NCI-H460 (cell line): ENCODE measurements around the gene TRIP13. TPM values are rescaled to one million over a fixed set of nuclear protein-coding genes. Genes with fewer than 3 reads are reported as not detected.
"Not testable (repeated sequence)": the region's sequence is repeated elsewhere in the genome, so short reads cannot be mapped to it uniquely, and the experiment has no call there.

Experiments
- DNase-seq: peaks from one replicate; pipeline ENCODE4 v3.0.0-alpha.2; 2016; ENCODE audit warnings: low read depth; ENCODE audit errors: extremely low read depth
- total RNA-seq: library from RNA; depleted of rRNA; stranded (reverse); fragments of >200 nt; shearing (Covaris generic); gene quantifications from 2 replicates; pipeline ENCODE4 v1.2.3, GENCODE V29; 2014

TRIP13 gene
- total RNA-seq, 1 experiment from 2014 or later = 35.1 TPM

DNA sequence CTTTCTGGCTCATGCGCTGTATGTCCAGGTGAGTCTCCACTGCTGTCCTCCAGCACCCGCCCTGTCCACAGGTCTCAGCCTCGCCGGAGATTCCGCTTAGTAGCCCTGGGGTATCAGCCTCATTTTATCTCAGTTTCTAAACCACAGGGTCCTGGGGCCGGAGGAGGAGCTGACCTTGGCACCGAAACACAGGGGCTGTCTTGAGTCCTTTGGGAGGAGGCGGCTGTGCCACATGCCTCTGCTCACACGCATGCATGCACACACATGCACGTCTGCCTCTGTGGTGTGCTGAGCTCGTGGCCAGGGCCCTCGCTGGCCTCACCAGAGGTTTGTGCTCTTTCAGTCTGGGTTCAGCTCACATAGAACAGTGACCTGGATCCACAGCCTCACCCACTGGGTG is 23.3 kb downstream of the TRIP13 start:
- DNase-seq = no peak

DNA sequence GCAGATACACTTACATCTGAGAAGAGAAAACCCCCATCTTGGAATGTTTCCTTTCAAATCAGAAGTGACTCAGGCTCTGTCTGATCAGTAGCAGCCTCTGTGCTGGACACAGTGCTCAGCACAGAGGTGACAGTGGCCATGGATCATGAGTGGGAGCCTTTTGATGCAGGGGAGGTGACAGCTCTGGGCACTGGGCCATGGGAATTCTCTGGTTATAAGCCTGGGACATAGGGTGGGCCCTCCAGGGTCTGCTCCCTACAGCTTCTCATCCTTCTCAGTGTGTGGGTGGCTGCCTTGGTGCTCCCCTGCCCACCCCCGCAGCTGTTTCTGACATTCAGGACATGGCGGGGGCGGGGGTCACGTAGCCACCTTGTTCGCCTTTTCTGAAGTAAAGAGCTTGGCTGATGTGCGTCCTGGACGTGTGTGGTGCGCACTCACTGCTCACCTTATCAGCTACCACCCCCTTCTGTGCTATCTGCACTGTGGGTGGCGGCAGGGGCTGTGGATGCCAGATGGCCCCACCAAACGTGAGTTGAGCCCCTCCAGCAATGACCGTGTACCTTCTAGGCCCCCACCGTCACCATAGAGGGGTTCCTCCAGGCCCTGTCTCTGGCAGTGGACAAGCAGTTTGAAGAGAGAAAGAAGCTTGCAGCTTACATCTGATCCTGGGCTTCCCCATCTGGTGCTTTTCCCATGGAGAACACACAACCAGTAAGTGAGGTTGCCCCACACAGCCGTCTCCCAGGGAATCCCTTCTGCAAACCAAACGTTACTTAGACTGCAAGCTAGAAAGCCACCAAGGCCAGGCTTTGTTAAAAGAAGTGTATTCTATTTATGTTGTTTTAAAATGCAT is 24.0 kb downstream of the TRIP13 start:
- no peak for DNase-seq

DNA sequence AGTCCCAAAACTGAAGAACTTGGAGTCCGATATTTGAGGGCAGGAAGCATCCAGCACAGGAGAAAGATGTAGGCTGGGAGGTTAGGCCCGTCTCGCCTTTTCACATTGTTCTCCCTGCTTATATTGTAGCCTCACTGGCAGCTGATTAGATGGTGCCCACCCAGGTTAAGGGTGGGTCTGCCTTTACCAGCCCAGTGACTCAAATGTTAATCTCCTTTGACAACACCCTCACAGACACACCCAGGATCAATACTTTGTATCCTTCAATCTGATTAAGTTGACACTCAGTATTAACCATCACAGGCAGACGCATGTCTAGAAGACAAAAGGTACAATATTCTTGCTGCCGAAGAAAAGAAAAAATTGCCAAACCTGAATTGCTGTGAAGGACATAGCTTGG is 26.0 kb downstream of the TRIP13 start:
- not testable (repeated sequence) for DNase-seq

DNA sequence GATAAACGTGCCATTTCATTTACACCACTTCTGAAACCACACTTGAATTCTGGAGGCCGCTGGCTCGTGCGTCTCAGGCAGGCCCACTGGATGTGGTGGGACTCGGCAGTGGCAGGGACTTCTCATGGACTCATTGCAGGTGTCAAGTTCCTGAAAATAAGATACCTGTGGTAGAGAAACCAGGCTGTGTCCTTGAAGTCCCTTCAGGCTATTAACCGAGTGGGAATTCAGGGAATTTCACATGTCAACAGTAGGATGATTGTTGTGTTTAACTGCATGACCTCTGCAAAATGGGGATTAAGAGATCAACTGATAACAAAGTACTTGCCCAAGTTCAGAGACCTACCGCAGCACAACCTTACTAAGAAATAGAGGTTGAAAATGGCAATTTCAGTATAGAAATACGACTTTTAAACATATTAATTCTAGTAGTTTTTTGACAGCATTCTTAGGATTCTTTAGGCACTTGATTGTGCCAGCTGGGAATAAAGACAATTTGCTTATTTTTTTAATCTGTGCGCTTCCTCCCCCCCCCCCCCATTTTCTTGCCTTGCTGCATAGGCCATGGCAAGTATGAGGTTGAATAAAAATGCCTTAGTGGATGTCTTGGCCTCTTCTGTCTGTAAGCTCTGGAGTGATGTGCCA is 26.8 kb downstream of the TRIP13 start:
- peak; percentile 49 for DNase-seq

DNA sequence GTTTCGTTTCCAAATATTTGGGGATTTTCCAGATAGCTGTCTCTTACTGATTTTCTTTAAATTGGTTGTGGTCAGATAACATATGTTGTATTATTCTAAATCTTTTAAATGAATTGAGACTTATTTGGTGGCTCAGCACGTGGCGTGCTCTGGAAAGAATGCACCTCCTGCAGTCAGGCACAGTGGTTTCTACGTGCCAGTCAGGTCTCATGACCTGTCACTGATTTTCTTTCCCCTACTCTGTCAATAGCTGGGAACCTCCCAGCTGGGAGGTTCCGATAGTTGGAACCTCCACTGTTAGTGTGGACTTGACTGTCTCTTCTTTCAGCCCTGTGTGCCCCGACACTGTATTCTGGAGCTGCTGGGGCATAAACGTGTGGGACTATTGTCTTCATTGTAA is 27.6 kb downstream of the TRIP13 start:
- no peak for DNase-seq

DNA sequence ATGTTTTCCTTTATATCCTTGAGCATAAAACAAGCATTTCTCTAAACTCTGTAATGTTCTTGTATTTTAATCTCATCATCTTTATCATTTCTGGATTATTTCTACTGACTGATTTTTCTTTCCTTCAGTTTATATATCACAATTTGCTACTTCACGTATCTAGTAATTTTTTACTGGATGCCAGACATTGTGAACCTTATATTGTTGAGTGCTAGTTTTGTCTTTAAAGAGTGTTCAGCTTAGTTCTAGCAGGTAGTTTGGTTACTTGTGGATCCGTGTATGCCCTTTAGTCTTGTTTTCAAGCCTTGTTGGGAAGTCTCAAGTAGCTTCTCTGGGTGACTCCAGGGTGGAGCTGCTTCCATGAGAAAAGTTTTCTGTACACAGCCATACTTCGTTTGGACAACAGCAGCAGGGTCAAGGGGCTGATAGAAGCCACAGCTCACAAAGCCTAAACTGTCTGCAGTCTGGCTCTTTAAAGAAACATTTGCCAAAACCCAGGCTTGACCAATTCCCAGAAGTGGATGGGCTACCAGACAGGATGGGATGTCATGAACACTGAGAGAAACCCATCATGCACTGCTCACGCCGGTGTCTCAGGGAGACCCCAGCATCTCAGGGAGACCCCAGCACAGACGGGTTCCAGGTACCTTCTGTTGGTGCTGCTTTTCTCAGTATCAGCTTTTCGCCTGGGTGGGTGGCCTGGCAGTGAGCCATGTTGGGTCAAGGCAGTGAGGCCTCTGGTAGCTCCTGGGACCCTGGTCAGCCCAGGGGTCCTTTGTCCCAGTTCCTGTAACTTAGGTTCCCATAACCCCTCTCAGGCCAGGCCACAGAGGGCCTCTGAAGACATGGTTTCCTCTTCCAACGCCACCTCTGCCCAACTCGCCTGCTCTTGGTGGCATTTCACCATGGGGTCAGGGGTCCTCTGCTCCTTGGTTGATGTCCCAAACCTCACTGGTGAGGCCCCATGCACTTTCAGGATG is 29.1 kb downstream of the TRIP13 start:
- no peak for DNase-seq

DNA sequence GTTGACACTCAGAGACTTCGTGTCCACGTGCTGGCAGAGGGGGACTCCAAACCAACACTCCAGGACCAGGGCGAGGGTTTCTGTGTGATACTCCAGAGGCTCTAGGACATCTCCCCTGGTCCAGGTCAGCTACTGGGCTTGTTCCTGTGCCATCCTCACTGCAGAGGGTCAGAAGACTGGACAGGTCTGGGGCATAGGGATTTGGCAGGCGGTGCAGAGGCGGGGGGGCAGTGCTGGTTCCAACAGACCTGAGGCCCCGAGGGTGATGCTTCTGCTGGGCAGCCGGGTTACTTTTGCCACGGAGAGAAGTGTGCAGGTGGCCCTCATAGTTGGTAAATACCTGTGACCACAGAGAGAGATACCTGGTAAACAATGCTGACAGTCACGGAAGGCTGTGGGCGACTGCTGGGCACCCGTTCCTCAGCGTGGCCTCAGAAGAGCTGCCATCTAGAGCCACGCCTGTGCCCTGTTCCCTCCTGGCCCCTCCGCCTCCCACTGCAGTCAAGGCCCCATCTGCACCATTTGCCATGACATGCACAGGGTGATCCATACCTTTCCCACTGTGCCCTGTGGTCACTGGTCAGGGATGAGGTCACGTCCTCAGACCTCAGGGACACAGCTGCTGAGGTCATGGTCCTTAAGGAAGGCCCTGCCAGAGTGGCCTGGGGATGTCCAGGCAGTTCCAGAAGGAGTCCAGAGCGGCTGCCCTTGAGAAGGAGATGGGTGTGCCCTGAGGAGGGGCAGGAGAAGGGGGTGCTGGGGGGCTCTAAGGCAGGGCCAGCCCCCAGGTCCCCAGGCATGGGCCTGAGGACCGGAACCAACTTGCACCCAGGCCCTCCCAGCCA is 30.0 kb downstream of the TRIP13 start:
- no peak for DNase-seq

DNA sequence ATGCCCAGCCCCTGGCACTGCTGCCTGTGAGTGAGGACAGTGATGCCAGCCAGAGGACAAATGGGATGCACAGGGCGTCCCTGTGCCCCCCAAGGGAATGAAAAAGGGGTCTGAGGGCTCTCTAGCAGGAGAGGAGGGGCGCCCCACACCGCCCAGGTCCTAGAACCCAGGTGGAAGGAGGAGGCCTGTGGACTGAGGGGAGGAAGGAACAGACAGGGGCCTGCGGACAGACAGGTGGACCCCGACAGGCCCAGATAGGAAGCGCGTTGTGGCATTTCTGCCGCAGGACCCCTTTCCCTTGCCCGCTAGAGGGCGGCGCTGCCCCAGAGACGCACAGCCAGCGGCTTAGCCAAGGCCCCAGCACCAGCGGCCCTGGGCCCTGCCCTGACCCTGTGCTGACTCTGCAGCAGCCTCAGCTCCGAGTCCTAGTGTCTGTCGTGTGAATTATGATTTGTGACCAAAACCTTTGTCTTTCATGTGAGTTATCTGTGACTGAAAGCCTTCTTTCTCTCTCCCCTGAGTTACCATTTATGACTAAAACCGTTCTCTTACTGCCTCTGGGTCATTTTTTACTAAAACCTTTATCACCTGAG is 30.7 kb downstream of the TRIP13 start:
- DNase-seq = peak; percentile 84

DNA sequence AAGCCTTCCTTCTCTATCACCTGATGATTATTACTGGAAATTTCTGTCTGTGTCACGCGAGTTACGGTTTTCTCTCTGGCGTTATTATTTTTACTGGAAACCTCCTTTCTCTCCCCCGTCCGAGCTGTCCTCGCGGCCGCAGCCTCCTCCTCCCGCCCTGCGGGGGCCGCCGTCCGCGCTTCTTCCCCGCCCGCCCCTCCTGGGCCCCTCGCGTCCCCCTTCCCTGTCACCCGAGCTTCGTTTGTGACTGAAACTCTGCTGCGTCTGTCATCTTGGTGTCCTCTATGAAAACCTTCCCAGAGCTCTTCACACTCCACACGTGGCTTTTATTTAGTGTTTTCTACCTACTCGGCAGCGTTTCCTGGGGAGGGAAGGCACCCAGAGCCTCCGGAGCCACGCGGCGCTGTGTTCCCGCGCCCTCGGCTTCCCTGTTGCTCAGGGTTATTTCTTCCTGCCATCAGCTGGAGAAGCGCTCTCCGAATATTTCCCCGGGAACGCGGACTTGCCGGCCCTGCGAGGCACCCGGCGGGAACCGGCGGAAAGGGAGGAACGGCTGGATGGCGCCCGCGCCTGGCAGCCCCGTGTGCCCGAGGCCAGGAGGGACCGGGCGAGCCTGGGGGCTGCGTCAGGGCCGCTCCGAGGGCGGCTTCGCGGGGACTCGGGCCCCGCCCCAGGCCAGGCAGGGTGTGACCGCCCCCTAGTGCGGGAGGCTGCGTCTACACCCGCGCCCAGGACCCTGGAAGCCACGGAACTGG is 33.9 kb downstream of the TRIP13 start:
- DNase-seq = no peak

DNA sequence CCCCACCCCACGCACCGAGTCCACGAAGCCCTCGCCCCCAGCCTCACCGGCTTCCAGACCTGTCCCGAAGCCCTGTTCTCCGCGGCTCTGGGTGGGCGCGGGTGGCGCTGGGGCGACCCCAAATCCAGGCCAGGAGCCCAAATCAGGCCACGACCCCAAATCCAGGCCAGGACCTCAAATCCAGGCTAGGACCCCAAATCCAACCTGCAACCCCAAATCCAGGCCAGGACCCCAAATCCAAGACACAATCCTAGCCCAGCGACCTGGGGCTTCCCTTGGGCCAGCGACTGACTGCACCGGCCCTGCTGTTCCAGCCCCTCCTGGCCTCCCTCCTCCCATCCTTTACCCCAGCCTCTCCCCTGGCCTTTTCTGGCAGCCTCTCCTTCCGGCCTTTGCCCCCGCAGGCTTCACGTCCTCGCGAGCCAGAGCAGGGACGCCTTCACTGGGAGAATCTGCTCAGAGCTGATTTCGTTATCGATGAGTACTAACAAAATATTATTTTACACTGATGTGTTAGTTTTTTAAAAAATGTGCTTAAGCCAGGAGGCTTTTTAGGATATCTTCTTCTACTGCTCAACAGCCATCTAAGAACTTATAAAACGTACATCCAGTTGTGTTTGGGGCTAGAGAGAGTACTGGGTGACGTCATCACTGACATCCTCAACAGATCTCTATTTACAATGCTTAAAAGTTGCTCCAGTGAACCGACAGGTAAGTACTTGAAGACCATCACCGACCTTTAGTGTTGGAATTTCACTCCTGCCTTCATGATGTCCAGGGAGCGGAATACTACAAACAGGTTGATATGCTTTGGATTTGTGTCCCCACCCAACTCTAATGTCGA is 34.7 kb downstream of the TRIP13 start:
- DNase-seq = no peak

DNA sequence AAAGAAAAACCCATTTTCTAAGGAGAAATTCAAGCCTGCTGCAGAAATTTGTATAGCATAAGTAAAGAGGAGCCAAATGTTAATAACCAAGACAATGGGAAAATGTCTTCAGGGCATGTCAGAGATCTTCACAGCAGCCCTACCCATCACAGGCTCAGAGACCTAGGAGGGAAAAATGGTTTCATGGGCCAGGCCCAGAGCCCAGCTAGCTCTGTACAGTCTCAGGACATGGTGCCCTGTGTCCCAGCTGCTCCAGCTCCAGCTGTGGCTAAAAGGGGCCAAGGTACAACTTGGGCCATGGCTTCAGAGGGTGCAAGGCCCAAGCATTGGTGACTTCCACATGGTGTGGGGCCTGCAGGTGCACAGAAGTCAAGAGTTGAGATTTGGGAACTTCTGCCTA is 36.5 kb downstream of the TRIP13 start:
- not testable (repeated sequence) for DNase-seq

DNA sequence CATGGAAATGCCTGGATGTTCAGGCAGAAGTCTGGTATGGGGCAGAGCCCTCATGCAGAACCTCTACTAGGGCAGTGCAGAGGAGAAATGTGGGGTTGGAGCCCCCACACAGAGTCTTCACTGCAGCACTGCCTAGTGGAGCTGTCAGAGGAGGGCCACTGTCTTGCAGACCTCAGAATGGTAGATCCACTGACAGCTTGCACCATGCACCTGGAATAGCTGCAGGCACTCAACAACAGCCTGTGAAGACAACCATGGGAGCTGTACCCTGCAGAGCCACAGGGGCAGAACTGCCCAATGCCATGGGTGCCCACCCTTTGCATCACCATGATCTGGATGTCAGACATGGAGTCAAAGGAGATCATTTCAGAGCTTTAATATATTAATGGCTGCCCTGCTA is 36.9 kb downstream of the TRIP13 start:
- DNase-seq = no peak

DNA sequence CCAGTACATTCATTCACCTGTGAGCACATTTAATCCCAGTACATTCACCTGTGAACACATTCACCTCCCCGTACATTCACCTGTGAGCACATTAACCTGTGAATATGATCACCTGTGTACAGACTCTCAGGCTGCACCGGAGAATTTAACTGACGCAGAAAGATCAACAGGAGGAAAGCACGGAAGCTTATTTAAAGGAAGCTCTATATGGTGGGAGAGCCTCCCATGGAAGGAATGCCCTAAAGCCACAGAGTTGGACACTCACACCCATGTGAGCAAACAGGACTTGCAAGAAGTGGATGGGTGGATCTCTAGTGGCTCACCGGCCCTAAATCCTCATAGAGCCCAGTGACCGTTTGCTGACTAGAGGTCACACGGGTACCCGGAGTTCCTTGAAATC is 38.2 kb downstream of the TRIP13 start:
- DNase-seq = no peak

DNA sequence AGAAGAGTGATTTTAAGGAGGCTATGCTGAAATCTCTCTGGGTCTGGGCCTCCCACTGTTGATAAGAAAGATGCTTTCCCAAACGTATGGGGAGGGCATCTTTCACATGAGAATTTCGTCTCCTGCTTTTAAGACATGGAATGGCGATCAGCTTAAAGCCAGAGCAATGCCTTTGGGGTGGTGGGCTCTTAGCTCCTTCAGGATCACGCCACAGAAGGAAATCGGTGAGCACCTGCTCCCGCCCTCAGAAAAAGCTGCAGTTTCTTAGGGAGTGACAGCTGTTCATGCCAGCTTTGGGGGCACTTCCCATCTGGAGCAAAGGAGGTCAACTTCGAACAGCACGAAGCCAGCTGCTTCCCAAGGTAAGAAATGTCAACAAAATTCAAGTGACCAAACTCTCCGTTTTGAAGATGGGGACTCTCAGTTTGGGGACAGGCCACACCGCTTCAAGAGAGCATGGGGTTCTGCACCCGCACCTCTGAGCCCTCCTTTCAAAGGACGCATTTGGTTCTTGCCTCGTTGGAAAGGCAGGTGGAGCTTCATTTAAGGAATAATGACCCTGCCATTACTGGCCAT is 39.0 kb downstream of the TRIP13 start:
- no peak for DNase-seq

DNA sequence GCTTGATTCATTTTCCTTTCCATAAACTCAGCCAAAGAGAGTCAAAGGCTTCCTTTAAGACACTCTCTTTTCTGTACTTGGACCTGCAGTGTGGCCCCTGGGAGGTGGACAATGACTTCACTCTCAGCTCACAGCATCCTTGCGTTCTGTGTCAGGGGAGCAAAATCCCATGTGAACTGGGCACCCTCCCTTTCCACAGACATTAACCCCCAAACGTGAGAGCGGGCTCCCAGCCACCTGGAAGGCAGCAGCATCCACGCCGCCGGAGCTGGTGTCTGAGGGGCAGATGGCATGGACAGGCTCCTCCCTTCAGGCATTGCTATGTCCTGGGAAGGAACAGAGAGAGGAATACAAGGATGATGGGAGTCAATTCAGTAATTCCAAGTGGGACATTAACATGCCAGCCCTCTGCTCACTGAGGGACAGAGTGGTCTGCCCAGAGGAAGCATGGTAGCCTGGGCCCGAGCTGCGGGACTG is 39.5 kb downstream of the TRIP13 start:
- DNase-seq = no peak

DNA sequence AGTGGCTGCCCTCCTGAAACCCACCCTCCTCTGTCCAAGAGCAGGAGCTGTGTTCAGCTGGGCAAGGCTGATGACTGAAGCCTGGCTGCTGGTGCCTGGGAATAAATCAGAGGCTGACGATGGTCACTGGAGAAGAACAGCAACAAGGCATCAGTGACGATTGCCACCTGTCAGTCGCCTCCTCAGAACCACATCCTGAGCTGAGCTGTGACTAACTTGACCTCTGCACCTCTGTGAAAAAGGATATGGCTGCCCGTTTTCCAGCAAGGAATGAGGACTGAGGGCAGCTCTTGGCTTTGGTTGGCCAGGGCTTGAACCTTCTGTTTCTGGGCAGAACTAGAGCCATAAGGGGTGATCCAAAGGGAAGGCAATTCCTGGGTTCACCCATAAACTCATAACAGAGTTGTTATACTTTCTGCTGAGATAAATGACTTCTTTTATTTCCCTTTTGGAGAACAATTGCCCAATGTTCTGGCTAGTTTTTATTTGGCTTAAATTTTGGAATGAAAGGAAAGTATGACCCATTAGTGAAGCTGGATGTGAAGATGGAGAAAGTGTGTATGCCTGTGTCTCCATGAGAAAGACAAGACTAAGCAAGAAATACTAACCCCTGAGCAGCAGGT is 40.1 kb downstream of the TRIP13 start:
- no peak for DNase-seq

DNA sequence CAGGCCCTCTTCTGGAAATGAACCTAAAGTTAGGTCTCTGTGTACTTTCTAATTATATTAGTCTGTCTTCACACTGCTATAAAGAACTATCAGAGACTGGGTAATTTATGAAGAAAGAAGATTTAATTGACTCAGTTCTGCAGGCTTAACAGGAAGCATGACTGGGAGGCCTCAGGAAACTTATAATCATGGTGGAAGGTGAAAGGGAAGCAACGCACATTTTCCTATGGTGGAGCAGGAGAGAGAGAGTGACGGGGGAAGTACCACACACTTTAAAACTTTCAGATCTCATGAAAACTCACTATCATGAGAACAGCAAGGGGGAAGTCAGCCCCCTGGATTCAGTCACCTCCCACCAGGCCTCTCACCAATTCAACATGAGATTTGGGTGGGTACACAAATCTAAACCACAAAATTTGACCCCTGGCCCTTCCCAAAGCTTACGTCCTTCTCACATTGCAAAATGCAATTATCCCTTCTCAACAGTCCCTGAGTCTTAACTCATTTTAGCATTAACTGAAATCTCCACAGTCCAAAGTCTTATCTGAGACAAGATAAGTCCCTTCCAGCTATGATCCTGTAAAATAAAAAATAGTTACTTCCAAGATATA is 40.7 kb downstream of the TRIP13 start:
- DNase-seq = no peak
